GM12891 (cell line): ENCODE measurements around the gene LRMDA.

ENCODE experiments used
- DNase-seq: peaks from one replicate; pipeline ENCODE4 v3.0.0; 2011; ENCODE audit warnings: low spot score; ENCODE audit not compliant: insufficient read length
- FAIRE-seq: peaks from 2 replicates; lab custom pipeline; 2011; peaks lifted over from hg19 to GRCh38; lab: Jason Lieb, UNC
- PAX5 ChIP-seq: IDR thresholded peaks from 2 replicates; pipeline ENCODE4 v1.6.1; 2011; ENCODE audit warnings: low read length, moderate library complexity, mild to moderate bottlenecking; ENCODE audit not compliant: insufficient read depth, severe bottlenecking
- POLR2A ChIP-seq: IDR thresholded peaks from 2 replicates; pipeline ENCODE4 v1.6.1; 2011; ENCODE audit warnings: low read depth, low read length, control low read depth
- POLR2AphosphoS5 ChIP-seq: IDR thresholded peaks from 2 replicates; pipeline ENCODE4 v1.6.1; 2011; ENCODE audit warnings: low read depth, low read length, control low read depth
- POU2F2 ChIP-seq: IDR thresholded peaks from 2 replicates; pipeline ENCODE4 v1.6.1; 2011; ENCODE audit warnings: low read depth, mild to moderate bottlenecking, control low read depth, low read length, moderate library complexity
- SPI1 ChIP-seq: IDR thresholded peaks from 2 replicates; pipeline ENCODE4 v1.6.1; 2011; ENCODE audit warnings: low read depth, low read length, control low read depth
- TAF1 ChIP-seq: IDR thresholded peaks from 2 replicates; pipeline ENCODE4 v1.6.1; 2011; ENCODE audit warnings: low read depth, low read length, control low read depth

The LRMDA gene

GRCh38 chr10:76007667-76008181, 576.3 kb downstream of the LRMDA start:
- TF ChIP-seq TAF1, result no peak
- no peak for TF ChIP-seq POU2F2
- no peak for TF ChIP-seq PAX5
- TF ChIP-seq SPI1, result no peak
- TF ChIP-seq POLR2A, result no peak
- TF ChIP-seq POLR2AphosphoS5, result no peak
- FAIRE-seq (no peak), DNase-seq (no peak)

- TF ChIP-seq POU2F2 (no peak), POLR2AphosphoS5 (no peak), POLR2A (no peak), PAX5 (no peak), SPI1 (no peak), TAF1 (no peak)
- DNase-seq (no peak), FAIRE-seq (no peak)
Measured at GRCh38 chr10:76009531-76009930, 578.1 kb downstream of the LRMDA start.

GRCh38 chr10:76010703-76011102, 579.3 kb downstream of the LRMDA start:
- DNase-seq (no peak), FAIRE-seq (no peak)
- TF ChIP-seq POU2F2 (no peak), PAX5 (no peak), POLR2AphosphoS5 (no peak), SPI1 (no peak), POLR2A (no peak), TAF1 (no peak)

- no peak for FAIRE-seq
- DNase-seq, result no peak
- TF ChIP-seq POLR2AphosphoS5, result no peak
Measured at GRCh38 chr10:76012716-76013327, 581.4 kb downstream of the LRMDA start.

GRCh38 chr10:76015245-76015644, 583.8 kb downstream of the LRMDA start:
- DNase-seq, result no peak
- TF ChIP-seq SPI1, result no peak
- TF ChIP-seq PAX5, result no peak
- no peak for TF ChIP-seq POU2F2
- no peak for TF ChIP-seq TAF1
- no peak for TF ChIP-seq POLR2AphosphoS5
- no peak for TF ChIP-seq POLR2A
- no peak for FAIRE-seq

- FAIRE-seq (no peak), DNase-seq (no peak)
- TF ChIP-seq SPI1 (no peak), POLR2AphosphoS5 (no peak), POLR2A (no peak), TAF1 (no peak), PAX5 (no peak), POU2F2 (no peak)
Measured at GRCh38 chr10:76017026-76017732, 585.8 kb downstream of the LRMDA start.

GRCh38 chr10:76017733-76018433, 586.5 kb downstream of the LRMDA start:
- FAIRE-seq, result no peak
- TF ChIP-seq POLR2AphosphoS5, result no peak
- no peak for TF ChIP-seq SPI1
- no peak for TF ChIP-seq TAF1
- no peak for TF ChIP-seq PAX5
- no peak for TF ChIP-seq POLR2A
- TF ChIP-seq POU2F2, result no peak
- DNase-seq, result no peak

- DNase-seq (no peak), FAIRE-seq (no peak)
- TF ChIP-seq POLR2A, result no peak
- no peak for TF ChIP-seq POLR2AphosphoS5
- TF ChIP-seq PAX5, result no peak
- TF ChIP-seq TAF1, result no peak
- TF ChIP-seq SPI1, result no peak
- TF ChIP-seq POU2F2, result no peak
Measured at GRCh38 chr10:76020630-76021029, 589.2 kb downstream of the LRMDA start.

- no peak for FAIRE-seq
- no peak for DNase-seq
Measured at GRCh38 chr10:76021398-76021797, 590.0 kb downstream of the LRMDA start.

GRCh38 chr10:76022366-76022765, 590.9 kb downstream of the LRMDA start:
- DNase-seq, result no peak
- TF ChIP-seq POU2F2 (no peak), TAF1 (no peak), PAX5 (no peak), POLR2AphosphoS5 (no peak), SPI1 (no peak), POLR2A (no peak)
- no peak for FAIRE-seq

More at GRCh38 chr10:76021398-76021797, 590.0 kb downstream of the LRMDA start:
- TF ChIP-seq TAF1 (no peak), POU2F2 (no peak), PAX5 (no peak), SPI1 (no peak), POLR2AphosphoS5 (no peak), POLR2A (no peak)
